22Rv1 (cell line): ENCODE measurements around the gene GLRX2.

Experiments
- H3K27ac ChIP-seq: fragments of 450-650 bp; 2 replicates; pipeline ENCODE4 v1.5.1; 2017
- ZFX ChIP-seq: fragments of 450-650 bp; IDR thresholded peaks from 2 replicates; pipeline ENCODE4 v1.6.1; 2017; ENCODE audit warnings: antibody characterized with exemption, borderline replicate concordance
- TF ChIP-seq, protein P1 (sequence below): fragments of 450-650 bp; IDR thresholded peaks from 2 replicates; pipeline ENCODE4 v1.5.1; 2017; ENCODE audit warnings: mild to moderate bottlenecking

GLRX2 gene

DNA sequence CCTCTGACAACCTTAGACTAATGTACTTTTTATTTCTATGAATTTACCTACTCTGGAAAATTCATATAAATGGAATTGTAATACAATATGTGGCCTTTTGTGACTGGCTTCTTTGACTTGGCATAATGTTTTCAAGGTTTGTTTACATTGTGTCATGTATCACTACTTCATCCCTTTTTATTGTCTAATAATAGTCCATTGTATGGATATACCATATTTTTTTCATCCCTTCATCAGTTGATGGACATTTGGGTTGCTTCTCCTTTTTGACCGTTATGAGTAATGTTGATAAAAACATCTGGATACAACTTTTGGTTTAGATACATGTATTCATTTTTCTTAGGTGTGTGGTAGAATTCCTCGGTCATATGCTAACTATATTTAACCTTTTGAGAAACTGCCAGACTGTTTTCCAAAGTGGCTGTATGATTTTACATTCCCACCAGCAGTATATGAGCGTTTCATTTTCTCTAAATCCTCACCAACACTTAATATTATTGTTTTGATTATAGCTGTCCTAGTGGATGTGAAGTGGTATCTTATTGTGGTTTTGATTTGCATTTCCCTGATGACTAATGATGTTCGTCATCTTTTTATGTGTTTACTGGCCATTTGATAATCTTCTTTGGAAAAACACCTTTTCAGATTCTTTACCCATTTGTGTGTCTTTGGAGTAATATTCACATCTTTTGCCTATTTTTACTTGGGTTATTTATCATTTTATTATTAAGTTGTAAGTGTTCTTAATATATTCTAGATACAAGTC, 42.3 kb downstream of the GLRX2 start:
- no peak overlapping the region for H3K27ac ChIP-seq
- TF ChIP-seq, protein P1, sequence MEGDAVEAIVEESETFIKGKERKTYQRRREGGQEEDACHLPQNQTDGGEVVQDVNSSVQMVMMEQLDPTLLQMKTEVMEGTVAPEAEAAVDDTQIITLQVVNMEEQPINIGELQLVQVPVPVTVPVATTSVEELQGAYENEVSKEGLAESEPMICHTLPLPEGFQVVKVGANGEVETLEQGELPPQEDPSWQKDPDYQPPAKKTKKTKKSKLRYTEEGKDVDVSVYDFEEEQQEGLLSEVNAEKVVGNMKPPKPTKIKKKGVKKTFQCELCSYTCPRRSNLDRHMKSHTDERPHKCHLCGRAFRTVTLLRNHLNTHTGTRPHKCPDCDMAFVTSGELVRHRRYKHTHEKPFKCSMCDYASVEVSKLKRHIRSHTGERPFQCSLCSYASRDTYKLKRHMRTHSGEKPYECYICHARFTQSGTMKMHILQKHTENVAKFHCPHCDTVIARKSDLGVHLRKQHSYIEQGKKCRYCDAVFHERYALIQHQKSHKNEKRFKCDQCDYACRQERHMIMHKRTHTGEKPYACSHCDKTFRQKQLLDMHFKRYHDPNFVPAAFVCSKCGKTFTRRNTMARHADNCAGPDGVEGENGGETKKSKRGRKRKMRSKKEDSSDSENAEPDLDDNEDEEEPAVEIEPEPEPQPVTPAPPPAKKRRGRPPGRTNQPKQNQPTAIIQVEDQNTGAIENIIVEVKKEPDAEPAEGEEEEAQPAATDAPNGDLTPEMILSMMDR, result no peak
- TF ChIP-seq ZFX, result no peak

GRCh38 chr1:193060938-193061337, 44.3 kb downstream of the GLRX2 start:
- peak overlapping the region; percentile 97 for H3K27ac ChIP-seq
- TF ChIP-seq, protein P1, result no peak

DNA sequence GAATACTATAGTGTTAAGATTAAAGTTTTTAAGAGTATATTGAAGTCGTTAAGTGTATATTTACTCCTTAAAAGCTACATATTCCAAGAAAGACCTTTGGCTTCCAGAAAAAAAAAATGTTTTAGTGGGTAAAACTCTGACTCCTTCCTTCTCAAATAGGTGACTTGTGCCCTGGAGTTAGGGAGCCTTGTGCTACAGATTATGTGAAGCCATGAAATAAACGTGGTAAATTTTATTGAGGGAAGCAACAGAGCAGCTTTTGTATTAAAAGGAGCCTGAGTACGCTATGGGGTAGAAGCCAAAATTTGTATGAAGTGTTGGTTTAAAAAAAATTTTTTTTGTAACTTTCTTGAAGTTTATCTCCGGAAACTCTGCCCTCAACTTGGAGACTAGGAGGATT, 44.8 kb downstream of the GLRX2 start:
- peak overlapping the region; percentile 97 for H3K27ac ChIP-seq
- TF ChIP-seq, protein P1, result no peak
- no peak for TF ChIP-seq ZFX

- TF ChIP-seq ZFX, result no peak
- TF ChIP-seq, protein P1, result no peak
Observed at GRCh38 chr1:193060115-193060403, 45.2 kb downstream of the GLRX2 start.

DNA sequence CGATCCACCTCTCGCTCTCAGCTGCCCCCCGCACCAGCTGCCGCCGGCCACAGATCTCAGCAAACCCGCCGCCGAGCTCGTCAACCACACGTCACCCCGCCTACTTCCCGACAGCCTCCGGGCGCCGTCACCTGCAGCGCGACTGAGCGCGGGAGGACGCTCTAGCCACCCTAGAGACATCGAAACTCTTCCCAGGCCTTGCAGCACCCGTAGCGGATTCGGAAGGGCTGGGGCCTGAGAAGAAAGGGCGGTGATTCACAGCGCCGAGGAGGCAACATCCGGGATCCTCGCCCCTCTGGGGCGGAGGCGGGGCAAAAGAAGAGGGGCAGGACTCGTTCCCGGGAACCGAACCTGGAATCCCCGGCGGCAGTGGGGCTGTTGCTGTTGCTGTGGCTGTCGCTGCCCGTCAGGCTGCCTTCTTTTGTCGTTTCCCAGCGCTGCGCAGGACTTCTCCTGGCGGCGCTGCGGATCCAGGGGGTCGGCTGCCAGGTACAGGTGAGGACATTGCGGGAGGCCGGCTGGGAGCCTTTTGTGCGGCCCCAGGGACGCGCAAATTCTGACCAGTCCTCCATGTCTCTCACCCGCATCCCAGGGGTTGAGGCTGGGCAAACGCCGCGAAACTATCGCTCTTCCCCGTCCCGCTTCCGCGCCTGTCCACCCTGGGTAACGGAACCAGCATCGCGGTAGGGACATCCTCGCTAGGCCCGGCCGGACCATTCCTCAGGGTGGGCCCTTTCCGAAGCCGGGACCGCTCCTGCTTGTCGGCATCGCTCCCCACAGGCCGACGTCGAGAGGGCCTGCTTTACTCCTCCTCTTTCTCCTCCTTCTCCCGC, 45.7 kb downstream of the GLRX2 start, which contains the start of the genes RO60 and UCHL5:
RO60 (plus strand) TSS at position 331 of the 833 bp plus-strand sequence. CDS start 9,443 bp downstream, outside the sequence.
UCHL5 (minus strand) TSS at position 79 of the 833 bp plus-strand sequence. CDS start 100 bp downstream, outside the sequence.
- TF ChIP-seq ZFX, result no peak
- TF ChIP-seq, protein P1, result no peak
- H3K27ac ChIP-seq, result peak within 1 kb of the TSS; percentile 97

More at GRCh38 chr1:193060115-193060403, 45.2 kb downstream of the GLRX2 start:
- peak overlapping the region; percentile 97 for H3K27ac ChIP-seq

DNA sequence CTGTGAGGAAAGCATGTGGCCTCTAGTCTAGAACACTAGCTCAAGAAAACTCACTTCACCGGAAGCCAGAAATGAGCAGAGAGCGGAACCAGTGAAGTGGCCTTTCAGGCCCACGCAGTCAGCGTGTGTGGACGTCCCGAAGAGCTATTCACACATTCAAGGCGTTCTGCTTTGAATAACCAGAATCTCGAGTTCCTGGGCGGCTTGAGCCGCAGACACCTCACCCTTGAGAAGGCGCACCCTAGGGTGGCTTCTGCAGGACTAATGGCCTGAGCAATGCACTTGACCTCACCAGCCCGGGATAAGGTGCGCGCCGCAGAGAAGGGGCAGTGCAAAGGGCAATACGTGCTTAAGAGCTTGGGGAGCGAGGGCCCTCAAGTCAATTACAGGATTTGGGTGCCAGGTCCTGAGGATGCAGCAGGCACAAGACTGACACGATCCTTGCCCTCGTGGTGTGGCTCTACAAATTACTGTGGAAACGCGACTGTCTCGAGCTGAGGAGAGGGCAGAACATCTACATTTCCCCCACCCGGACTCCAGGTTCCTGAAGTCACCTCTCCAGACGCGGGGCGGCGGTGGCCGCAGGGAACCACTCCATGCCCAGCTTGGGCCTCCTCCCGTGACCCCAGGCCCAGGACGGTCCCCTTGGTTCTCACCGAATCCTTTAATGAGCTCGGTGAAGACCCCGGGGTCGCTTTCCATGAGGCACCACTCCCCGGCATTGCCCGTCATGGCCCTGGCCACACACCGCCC, 46.5 kb downstream of the GLRX2 start:
- no peak for TF ChIP-seq ZFX
- TF ChIP-seq, protein P1, result no peak
- peak overlapping the region; percentile 97 for H3K27ac ChIP-seq
